WI38 (cell line): ENCODE data around the gene TNFSF10.

Experiments used
- H3K4me3 ChIP-seq: 2 replicates; pipeline ENCODE4 v1.5.1; 2011; ENCODE audit warnings: low read depth, mild to moderate bottlenecking, control low read depth, low read length
- TF ChIP-seq, protein P1 (sequence below): IDR thresholded peaks from 2 replicates; pipeline ENCODE4 v1.5.1; 2012; ENCODE audit warnings: low read depth, mild to moderate bottlenecking, control low read depth, low read length

Gene TNFSF10

DNA sequence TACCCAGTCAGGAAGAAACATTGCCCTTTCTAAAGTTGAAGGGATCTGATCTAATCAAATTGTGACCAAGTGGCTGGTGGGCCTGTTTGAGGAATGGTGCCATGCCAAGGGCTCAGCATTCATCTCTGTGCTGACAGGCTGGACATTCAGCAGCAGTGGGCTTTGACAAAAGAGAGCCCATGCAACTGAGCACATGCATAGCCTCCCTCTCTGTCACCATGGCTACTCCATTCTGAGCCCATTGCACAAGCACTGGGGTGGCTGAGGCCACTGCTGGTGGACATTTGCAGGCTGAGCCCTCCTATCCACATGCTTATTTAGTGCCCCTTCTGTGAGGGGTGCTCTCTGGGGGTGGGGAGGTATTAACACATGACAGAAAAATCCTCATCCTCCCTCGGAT, 28.6 kb upstream of the TNFSF10 start:
- TF ChIP-seq, protein P1, sequence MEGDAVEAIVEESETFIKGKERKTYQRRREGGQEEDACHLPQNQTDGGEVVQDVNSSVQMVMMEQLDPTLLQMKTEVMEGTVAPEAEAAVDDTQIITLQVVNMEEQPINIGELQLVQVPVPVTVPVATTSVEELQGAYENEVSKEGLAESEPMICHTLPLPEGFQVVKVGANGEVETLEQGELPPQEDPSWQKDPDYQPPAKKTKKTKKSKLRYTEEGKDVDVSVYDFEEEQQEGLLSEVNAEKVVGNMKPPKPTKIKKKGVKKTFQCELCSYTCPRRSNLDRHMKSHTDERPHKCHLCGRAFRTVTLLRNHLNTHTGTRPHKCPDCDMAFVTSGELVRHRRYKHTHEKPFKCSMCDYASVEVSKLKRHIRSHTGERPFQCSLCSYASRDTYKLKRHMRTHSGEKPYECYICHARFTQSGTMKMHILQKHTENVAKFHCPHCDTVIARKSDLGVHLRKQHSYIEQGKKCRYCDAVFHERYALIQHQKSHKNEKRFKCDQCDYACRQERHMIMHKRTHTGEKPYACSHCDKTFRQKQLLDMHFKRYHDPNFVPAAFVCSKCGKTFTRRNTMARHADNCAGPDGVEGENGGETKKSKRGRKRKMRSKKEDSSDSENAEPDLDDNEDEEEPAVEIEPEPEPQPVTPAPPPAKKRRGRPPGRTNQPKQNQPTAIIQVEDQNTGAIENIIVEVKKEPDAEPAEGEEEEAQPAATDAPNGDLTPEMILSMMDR: no peak
- H3K4me3 ChIP-seq: no peak overlapping the region

DNA sequence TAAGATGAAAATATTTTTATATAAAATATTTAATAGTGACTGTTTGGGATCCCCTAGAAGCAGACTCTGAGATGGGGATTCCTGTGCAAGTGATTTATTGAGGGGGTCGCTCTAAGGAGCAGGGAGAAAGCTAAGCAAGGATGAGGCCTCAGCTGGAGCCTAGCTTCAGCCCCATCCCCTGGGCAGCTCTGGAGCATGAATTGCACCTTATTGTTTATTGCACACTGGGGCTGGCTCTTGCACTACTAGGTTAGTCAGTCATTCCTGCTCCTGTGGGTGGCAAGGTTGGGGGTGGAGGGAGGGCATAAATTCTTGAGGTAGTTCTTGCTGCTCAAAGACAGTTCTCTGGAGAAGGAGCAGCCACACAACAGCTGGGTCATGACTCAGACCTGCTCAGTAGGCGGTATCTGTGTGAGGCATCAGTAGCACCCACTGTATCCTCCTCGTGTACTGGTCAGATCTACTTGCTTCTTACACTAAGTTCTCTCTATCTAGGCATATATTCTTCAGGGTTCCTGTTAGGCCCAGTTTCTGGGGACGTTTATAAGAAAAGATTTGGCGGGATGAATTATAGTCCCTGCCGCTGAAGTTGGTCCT, 27.2 kb upstream of the TNFSF10 start:
- H3K4me3 ChIP-seq: no peak overlapping the region
- TF ChIP-seq, protein P1: no peak

DNA sequence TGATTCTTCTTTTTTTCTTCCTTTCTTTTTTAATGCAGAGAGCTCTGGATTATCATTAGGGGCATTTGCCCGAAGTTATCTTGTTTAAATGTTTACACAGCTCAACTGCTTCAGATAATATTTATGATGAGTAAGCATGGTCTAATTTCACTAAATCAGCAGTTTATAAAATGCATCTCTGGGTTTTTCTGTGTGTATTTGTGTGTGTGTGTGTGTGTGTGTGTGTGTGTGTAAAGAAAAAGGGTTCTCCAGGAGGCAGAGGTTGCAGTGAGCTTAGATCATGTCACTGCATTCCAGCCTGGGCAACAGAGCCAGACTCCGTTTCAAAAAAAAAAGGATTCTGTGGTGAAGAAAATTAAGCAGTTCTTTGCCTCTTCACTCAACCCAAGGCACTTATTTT, 25.9 kb upstream of the TNFSF10 start:
- TF ChIP-seq, protein P1: no peak
- H3K4me3 ChIP-seq: no peak overlapping the region

DNA sequence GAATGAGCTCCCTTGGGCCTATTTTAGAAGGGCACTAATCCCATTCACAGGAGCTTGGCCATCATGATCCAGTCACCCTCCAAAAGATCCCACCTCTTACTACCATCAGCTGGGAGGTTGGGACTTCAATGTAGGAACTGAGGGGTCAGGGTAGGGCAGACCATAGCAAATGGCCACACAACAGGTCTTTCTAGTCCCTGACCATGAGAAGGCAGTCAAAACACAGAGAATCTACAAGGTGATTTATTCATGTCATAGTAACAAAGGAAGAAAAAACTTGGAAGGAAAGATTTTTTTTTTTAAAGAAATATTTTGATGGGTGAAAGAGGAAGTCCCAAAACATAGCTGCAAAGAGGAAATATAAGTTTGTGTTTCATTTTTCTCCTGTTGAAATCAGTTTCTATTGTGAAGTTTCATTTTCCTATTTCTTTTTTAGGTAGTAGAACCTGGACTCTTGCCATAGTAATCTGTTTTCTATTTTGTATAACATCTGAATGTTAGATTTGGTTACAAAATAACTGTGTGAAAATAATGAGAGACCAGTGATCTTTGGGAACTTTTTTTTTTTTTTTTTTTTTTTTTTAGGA, 23.5 kb upstream of the TNFSF10 start:
- H3K4me3 ChIP-seq: no peak overlapping the region
- TF ChIP-seq, protein P1: no peak

DNA sequence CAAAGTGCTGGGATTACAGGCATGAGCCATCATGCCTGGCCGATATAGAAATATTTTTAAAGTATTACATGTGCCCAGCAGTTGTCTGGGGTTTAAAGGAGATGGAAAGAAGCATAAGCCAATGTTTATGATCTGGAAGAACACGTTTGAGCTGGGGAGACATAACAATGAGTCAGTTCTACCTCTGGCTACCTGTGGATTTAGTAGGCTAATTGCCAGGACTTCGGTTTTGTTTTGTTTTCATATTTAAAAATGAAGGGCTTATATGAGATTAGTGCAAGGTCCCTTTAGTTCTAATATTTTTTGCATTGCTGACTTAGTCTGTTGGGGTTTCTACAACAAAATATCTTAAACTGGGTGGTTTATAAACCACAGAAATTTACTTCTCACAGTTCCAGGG, 22.9 kb upstream of the TNFSF10 start:
- no peak overlapping the region for H3K4me3 ChIP-seq
- TF ChIP-seq, protein P1: no peak

DNA sequence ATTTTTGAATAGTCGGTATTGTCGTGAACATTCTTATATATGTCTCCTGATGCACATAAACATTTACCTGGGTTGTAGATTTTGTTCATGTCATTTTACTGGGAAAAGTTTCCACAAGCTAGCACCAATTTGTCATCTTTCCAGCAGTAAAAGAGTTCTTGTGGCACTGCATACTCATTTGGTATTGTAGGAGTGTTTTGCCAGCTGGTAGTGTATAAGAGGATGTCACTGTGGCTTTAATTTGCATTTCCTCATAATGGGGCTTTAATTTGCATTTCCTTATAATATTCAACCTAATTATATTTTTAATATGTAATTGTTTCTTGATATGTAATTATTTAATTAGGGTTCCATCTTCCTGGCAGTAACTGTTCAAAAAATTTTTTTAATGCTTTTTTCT, 21.2 kb upstream of the TNFSF10 start:
- no peak overlapping the region for H3K4me3 ChIP-seq
- TF ChIP-seq, protein P1: no peak

DNA sequence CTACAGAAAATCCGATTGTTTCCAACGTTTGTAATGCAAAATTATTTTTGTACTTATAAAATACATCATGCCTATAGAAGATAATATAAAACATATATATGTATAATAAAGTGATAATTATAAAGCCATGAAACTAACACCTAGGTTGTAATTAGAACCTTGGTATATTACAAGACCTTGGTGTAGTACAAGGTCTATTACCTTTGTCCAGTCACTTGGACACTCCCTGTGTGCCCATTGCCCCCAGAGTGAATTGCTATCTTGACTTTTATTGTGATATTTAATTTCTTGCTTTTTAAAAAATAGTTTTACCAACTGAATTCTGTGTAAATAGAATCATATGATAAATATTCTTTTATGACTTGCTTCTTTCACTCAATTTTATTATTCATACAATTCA, 20.7 kb upstream of the TNFSF10 start:
- TF ChIP-seq, protein P1: no peak
- no peak overlapping the region for H3K4me3 ChIP-seq
